H1 (cell line): ENCODE results near the gene FNDC3A. TPM values are rescaled to one million over a fixed set of nuclear protein-coding genes. Genes with fewer than 3 reads are reported as not detected.
A peak's percentile ranks its signal among the peaks of the same experiment; 100 is the strongest.

Source experiments
- CTCF ChIA-PET: fragments of 300-600 bp; sonication (Branson Sonifier 250); formaldehyde crosslinking; loops from one replicate; lab custom pipeline; 2021; ENCODE audit not compliant: partially characterized antibody; lab: Charles Lee
- POLR2A ChIA-PET: fragments of 300-600 bp; sonication (Branson Sonifier 250); formaldehyde crosslinking; loops from one replicate; lab custom pipeline; 2021; ENCODE audit warnings: inconsistent platforms; ENCODE audit not compliant: partially characterized antibody; lab: Charles Lee
- DNase-seq, 2 experiments: peaks; one replicate each; pipeline versions ENCODE4 v3.0.0 to v3.0.0-alpha.2; 2010 to 2022; ENCODE audit warnings: low spot score in 2 of 2, low read depth in 1 of 2, mixed read lengths in 1 of 2
- FAIRE-seq: peaks from 2 replicates; lab custom pipeline; 2011; peaks lifted over from hg19 to GRCh38; lab: Jason Lieb, UNC
- H2AFZ ChIP-seq: 2 replicates; pipeline ENCODE4 v1.8.1; 2012; ENCODE audit warnings: low read length, inconsistent platforms
- H2AK5ac ChIP-seq: 2 replicates; pipeline ENCODE4 v1.6.1; 2013; ENCODE audit warnings: low read depth, low read length
- H2BK120ac ChIP-seq: replicated peaks from 2 replicates; pipeline ENCODE3; 2013; ENCODE audit warnings: low read depth, low read length, inconsistent platforms
- H2BK12ac ChIP-seq: 2 replicates; pipeline ENCODE4 v1.6.1; 2013; ENCODE audit warnings: low read depth, low read length
- H2BK15ac ChIP-seq: 2 replicates; pipeline ENCODE4 v1.6.1; 2013; ENCODE audit warnings: low read length
- H2BK20ac ChIP-seq: 2 replicates; pipeline ENCODE4 v1.6.1; 2013; ENCODE audit warnings: low read length
- H2BK5ac ChIP-seq: 2 replicates; pipeline ENCODE4 v1.6.1; 2013; ENCODE audit warnings: low read depth, low read length
- H3K14ac ChIP-seq: 2 replicates; pipeline ENCODE4 v1.6.1; 2013; ENCODE audit warnings: inconsistent platforms; ENCODE audit not compliant: insufficient read length
- H3K18ac ChIP-seq: 2 replicates; pipeline ENCODE4 v1.6.1; 2013; ENCODE audit warnings: low read length; ENCODE audit errors: extremely low read depth
- H3K23ac ChIP-seq: 2 replicates; pipeline ENCODE4 v1.6.1; 2013; ENCODE audit warnings: inconsistent platforms; ENCODE audit not compliant: insufficient read length
- H3K23me2 ChIP-seq: 2 replicates; pipeline ENCODE4 v1.6.1; 2013; ENCODE audit warnings: low read depth, low read length
- H3K27ac ChIP-seq: 2 replicates; pipeline ENCODE4 v1.6.1; 2011; ENCODE audit warnings: low read depth, low read length, inconsistent platforms
- H3K27me3 ChIP-seq, 4 experiments: replicated peaks in 1 of 4; 1 replicate in 1 of 4; 2 replicates in 3 of 4; pipeline versions ENCODE4 v1.6.1 to v1.8.1; 2011 to 2013; ENCODE audit warnings: low read length in 3 of 4, mild to moderate bottlenecking in 3 of 4, inconsistent platforms in 2 of 4, mixed read lengths in 2 of 4, moderate library complexity in 1 of 4; ENCODE audit not compliant: control insufficient read depth in 3 of 4, insufficient read depth in 3 of 4; ENCODE audit errors: extremely low read depth in 1 of 4
- H3K36me3 ChIP-seq, 4 experiments: 2 replicates each; pipeline versions ENCODE4 v1.6.1 to v1.8.1; 2011 to 2013; ENCODE audit warnings: mild to moderate bottlenecking in 4 of 4, low read length in 3 of 4, moderate library complexity in 2 of 4, control low read depth in 1 of 4, inconsistent platforms in 1 of 4; ENCODE audit not compliant: insufficient read depth in 4 of 4, control insufficient read depth in 2 of 4
- H3K4ac ChIP-seq: replicated peaks from 2 replicates; pipeline ENCODE3; 2013; ENCODE audit warnings: low read length, low read depth, mixed read lengths, inconsistent platforms; ENCODE audit not compliant: insufficient read length
- H3K4me1 ChIP-seq, 4 experiments: replicated peaks in 1 of 4; 1 replicate in 1 of 4; 2 replicates in 3 of 4; pipeline versions ENCODE4 v1.6.1 to v1.8.1; 2011 to 2013; ENCODE audit warnings: low read length in 3 of 4, inconsistent platforms in 2 of 4, mixed read lengths in 1 of 4; ENCODE audit not compliant: insufficient read depth in 4 of 4, control insufficient read depth in 3 of 4
- H3K4me2 ChIP-seq, 2 experiments: 2 replicates each; pipeline versions ENCODE4 v1.6.1 to v1.8.1; 2011 to 2013; ENCODE audit warnings: low read depth in 2 of 2, low read length in 2 of 2, control low read depth in 1 of 2, inconsistent platforms in 1 of 2, mild to moderate bottlenecking in 1 of 2; ENCODE audit not compliant: insufficient read depth in 1 of 2
- H3K4me3 ChIP-seq, 4 experiments: fragments of 200-600, 300-600 bp in 1 of 4; sonication (generic), shearing (Covaris generic), sonication (Bioruptor Twin) in 1 of 4; 2 replicates each; pipeline versions ENCODE4 v1.5.1 to v1.8.1; 2011 to 2016; ENCODE audit warnings: low read length in 4 of 4, low read depth in 3 of 4, control low read depth in 2 of 4, inconsistent platforms in 2 of 4, mild to moderate bottlenecking in 2 of 4, mixed read lengths in 1 of 4, moderate library complexity in 1 of 4; ENCODE audit not compliant: insufficient read depth in 2 of 4; ENCODE audit errors: extremely low read depth in 1 of 4
- H3K56ac ChIP-seq: replicated peaks from 2 replicates; pipeline ENCODE3; 2013; ENCODE audit warnings: low read depth, mild to moderate bottlenecking, mixed read lengths, low read length, inconsistent platforms; ENCODE audit not compliant: insufficient read length
- H3K79me1 ChIP-seq: 2 replicates; pipeline ENCODE4 v1.6.1; 2013; ENCODE audit warnings: low read depth, low read length, control low read depth
- H3K79me2 ChIP-seq, 2 experiments: 2 replicates each; pipeline versions ENCODE4 v1.6.1 to v1.8.1; 2012 to 2013; ENCODE audit warnings: low read length in 2 of 2, mild to moderate bottlenecking in 2 of 2, inconsistent platforms in 1 of 2; ENCODE audit not compliant: insufficient read depth in 2 of 2, control insufficient read depth in 1 of 2
- H3K9ac ChIP-seq, 4 experiments: replicated peaks in 1 of 4; 1 replicate in 1 of 4; 2 replicates in 3 of 4; pipeline versions ENCODE4 v1.6.1 to v1.8.1; 2011 to 2013; ENCODE audit warnings: low read depth in 3 of 4, low read length in 3 of 4, control low read depth in 2 of 4, mild to moderate bottlenecking in 2 of 4, moderate library complexity in 2 of 4, inconsistent platforms in 1 of 4; ENCODE audit errors: extremely low read depth in 1 of 4
- H3K9me3 ChIP-seq, 2 experiments: 2 replicates each; pipeline versions ENCODE4 v1.6.1 to v1.8.1; 2012 to 2013; ENCODE audit warnings: mild to moderate bottlenecking in 2 of 2, moderate library complexity in 2 of 2, control low read depth in 1 of 2, inconsistent platforms in 1 of 2, low read depth in 1 of 2, low read length in 1 of 2, mixed read lengths in 1 of 2; ENCODE audit not compliant: insufficient read depth in 2 of 2
- H4K20me1 ChIP-seq, 2 experiments: replicated peaks in 1 of 2; 2 replicates each; pipeline versions ENCODE3 to v1.8.1; 2011 to 2013; ENCODE audit warnings: inconsistent platforms in 2 of 2, low read length in 2 of 2, mild to moderate bottlenecking in 1 of 2; ENCODE audit not compliant: insufficient read depth in 2 of 2, control insufficient read depth in 1 of 2
- H4K5ac ChIP-seq: 2 replicates; pipeline ENCODE4 v1.6.1; 2013; ENCODE audit warnings: low read length, low read depth, mixed read lengths, inconsistent platforms; ENCODE audit not compliant: insufficient read length
- H4K8ac ChIP-seq: 2 replicates; pipeline ENCODE4 v1.8.0; 2013; ENCODE audit warnings: mild to moderate bottlenecking, moderate library complexity, low read length, inconsistent platforms; ENCODE audit not compliant: insufficient read depth; ENCODE audit errors: extremely low read depth
- H4K91ac ChIP-seq: replicated peaks from 2 replicates; pipeline ENCODE3; 2013; ENCODE audit warnings: low read length, mixed read lengths, inconsistent platforms; ENCODE audit not compliant: insufficient read length
- CEBPB ChIP-seq: IDR thresholded peaks from 2 replicates; pipeline ENCODE4 v1.6.1; 2012; ENCODE audit warnings: low read depth, low read length
- SAP30 ChIP-seq: fragments of 300-600 bp; sonication (generic); IDR thresholded peaks from 2 replicates; pipeline ENCODE4 v1.7.1; 2012; ENCODE audit warnings: low read length, moderate library complexity, mild to moderate bottlenecking, inconsistent platforms; ENCODE audit not compliant: insufficient read depth, insufficient replicate concordance
- WGBS, 2 experiments: shearing (Covaris generic) in 1 of 2; methylation state at CpG; one replicate each; pipeline versions ENCODE4 v1.1.6 to v1.1.7; 2013 to 2015; ENCODE audit warnings: low lambda C conversion rate in 2 of 2, mixed read lengths in 2 of 2, inconsistent platforms in 1 of 2, low coverage in 1 of 2, missing lambda C conversion rate in 1 of 2; ENCODE audit not compliant: insufficient replicate concordance in 2 of 2, insufficient coverage in 1 of 2, insufficient read length in 1 of 2; ENCODE audit errors: extremely low coverage in 1 of 2, missing lambda C conversion rate in 1 of 2; 5-methylcytosine and 5-hydroxymethylcytosine counted together
- polyA plus RNA-seq, 7 experiments: library from polyadenylated mRNA; depleted of rRNA in 3 of 7; stranded (reverse) in 5 of 7; unstranded in 2 of 7; fragments of >200 nt in 5 of 7; fragments of 200-250 nt in 2 of 7; gene quantifications; 1 replicate in 5 of 7; 2 replicates in 1 of 7; 4 replicates in 1 of 7; pipeline versions ENCODE4 v1.2.1 to v1.2.3, GENCODE V29; 2011 to 2013; ENCODE audit warnings: missing spikeins in 2 of 7, mixed read lengths in 2 of 7
- total RNA-seq: library from RNA; stranded (reverse); fragmentation: NEBNext Ultra II Directional; extraction: Animal tissue kit (Norgen Biotek cat#: 25700); gene quantifications from 2 replicates; pipeline ENCODE4 v1.2.1, GENCODE V29; 2021

FNDC3A gene
- total and polyA plus RNA-seq, 2 of the 8 experiments (the other 6 are each of a cell fraction or from before 2014, with no cell fraction given) = 14.6 to 26.0 TPM

DNA sequence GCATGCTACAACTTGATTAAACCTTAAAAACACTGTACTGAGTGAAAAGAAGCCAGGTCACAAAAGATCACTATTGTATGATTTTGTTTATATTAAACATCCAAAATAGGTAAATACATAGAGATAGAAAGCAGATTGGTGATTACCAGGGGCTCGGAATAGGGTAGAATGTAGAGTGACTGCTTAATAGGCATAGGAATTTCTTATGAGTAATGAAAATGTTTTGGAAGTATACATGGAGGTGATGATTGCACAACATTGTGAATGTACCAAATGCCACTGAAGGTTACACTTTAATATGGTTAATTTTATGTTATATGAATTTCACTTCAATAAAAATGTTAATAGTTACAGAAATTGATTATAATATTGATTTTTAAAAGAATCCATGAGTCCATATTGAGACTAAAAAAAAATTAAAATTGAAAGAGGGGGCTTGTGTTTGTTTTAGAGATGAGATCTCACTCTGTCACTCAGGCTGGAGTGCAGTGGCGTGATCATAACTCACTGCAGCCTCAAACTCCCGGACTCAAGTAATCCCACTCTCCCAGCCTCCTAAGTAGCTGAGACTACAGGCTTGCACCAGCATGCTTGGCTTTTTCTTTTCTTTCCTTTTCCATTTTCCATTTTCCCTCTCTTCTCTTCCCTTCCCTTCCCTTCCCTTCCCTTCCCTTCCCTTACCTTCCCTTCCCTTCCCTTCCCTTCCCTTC, 85.1 kb downstream of the FNDC3A start:
- H2BK120ac ChIP-seq = no peak overlapping the region
- no peak overlapping the region for H4K91ac ChIP-seq
- ChIA-PET POLR2A (no interaction called here), CTCF (no interaction called here)
- H3K79me2 ChIP-seq = no peaks in the 10 kb centered on the region
- H3K23ac ChIP-seq = no peak overlapping the region
- no peaks in the 10 kb centered on the region for H3K36me3 ChIP-seq
- H3K27me3 ChIP-seq = no peaks in the 10 kb centered on the region
- no peak for FAIRE-seq
- H3K23me2 ChIP-seq = no peaks in the 10 kb centered on the region
- no peak overlapping the region for H3K4me2 ChIP-seq
- H3K4me1 ChIP-seq = no peaks in the 10 kb centered on the region
- H2BK15ac ChIP-seq = no peak overlapping the region
- no peak overlapping the region for H3K9ac ChIP-seq
- H2AFZ ChIP-seq = no peak overlapping the region
- H2BK12ac ChIP-seq = no peak overlapping the region
- no peaks in the 10 kb centered on the region for H3K9me3 ChIP-seq
- no peaks in the 10 kb centered on the region for H4K20me1 ChIP-seq
- H2BK20ac ChIP-seq = no peak overlapping the region
- H3K4ac ChIP-seq = no peak overlapping the region
- no peak overlapping the region for H3K56ac ChIP-seq
- no peak overlapping the region for H4K5ac ChIP-seq
- no peak overlapping the region for H3K27ac ChIP-seq
- TF ChIP-seq CEBPB = peak; percentile 7; the same call in 1 of the 2 replicates
- TF ChIP-seq SAP30 = no peak
- TF ChIP-seq, all 59 proteins: peak for 1
- no peaks in the 10 kb centered on the region for H3K79me1 ChIP-seq
- no peak overlapping the region for H3K4me3 ChIP-seq
- 97% methylated on average over 2 of the region's 3 CpGs; no CpG with 5 or more reads in 1 of the 2 experiments for WGBS, 2 experiments
- no peak overlapping the region for H2AK5ac ChIP-seq
- H3K14ac ChIP-seq = no peak overlapping the region
- H2BK5ac ChIP-seq = no peak overlapping the region
- H4K8ac ChIP-seq = no peak overlapping the region
- no peak overlapping the region for H3K18ac ChIP-seq
- DNase-seq = no peak
